ENCODE results near the gene RANBP2.
"Not testable (repeated sequence)": the region's sequence is repeated elsewhere in the genome, so short reads cannot be mapped to it uniquely, and the experiment has no call there.

RANBP2 gene

DNA sequence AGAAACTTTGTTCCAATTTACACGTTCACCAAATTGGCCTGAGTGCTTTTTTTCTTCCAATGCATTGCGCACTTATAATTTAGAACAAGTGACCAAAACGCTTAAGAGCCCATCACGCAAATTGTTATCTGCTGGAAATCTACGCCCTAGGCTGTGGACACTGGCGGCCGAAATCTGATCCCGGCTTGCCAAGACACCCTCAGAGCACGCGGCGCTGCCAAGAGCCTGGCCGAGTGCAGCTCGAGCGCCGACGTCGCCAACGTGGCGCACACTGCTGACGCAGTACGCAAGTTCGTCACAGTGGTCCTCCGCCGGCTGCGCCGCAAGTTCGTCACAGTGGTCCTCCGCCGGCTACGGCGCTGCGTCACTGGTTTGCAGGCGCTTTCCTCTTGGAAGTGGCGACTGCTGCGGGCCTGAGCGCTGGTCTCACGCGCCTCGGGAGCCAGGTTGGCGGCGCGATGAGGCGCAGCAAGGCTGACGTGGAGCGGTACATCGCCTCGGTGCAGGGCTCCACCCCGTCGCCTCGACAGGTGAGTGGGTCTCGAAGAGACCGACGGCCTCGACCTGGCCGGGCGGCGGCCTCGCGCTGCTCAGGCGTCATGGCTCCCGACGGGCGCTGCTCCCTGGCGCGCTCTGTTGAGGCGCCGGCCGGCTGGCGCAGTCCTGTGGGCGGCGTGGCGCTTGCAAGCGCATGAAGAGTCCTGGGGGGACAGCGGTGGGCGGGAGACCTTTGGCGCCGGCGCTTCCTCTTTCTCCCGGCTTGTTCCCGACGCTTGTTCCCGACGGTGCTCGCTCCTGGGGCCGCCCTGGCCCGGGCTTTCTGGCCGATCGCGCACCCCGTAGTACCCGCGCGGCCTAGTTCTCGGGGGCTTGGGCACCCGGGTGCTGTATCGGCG lies at the start of gene RANBP2:
Gene RANBP2 (plus strand): TSS at position 334 of the 896 bp plus-strand sequence. CDS start 125 bp downstream, at position 459.
- DNase-seq = peak; percentile 91

DNA sequence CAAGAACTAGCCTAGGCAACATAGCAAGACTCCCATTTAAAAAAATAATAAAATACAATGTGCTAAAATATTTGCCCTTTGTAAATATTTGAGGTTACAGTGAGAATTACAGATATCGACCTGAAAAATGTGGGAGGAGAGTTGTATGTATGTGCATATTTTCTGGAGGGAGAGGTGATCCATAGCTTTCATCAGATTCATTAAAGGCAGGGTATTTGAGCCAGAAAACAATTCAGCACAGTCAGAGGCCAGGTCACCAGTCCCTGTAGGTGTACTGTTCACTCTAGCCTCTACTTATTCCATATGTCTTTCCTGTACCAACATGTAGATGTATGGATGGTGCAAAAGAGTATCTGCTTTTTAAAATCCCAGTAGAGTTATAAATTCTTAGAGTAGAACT lies 49.0 kb upstream of the RANBP2 start:
- DNase-seq = not testable (repeated sequence)

DNA sequence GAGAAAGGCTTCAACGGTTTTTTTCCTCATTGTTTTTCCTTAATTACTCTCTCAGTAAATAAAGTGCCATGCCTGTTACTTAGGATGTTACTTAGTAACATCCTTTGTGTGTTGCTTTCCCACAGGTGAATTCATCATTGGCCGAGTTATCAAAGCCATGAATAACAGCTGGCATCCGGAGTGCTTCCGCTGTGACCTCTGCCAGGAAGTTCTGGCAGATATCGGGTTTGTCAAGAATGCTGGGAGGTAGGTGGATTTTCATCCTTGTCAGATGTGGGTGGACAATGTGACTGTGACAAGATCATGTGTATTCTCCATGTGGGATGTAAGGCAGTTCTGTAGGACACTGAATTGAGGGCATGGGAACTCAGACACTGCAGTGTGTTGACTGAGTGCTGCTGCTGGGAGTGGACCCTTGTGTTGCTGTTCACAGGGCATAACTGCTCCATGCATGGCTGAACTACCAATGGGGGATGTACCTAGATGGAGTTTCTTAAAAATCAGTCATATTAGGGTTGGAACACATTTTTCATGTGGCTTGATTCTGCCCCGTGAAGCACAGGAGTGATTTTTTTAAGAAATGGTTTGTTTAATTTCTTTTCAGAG lies 47.0 kb upstream of the RANBP2 start:
- not testable (repeated sequence) for DNase-seq

DNA sequence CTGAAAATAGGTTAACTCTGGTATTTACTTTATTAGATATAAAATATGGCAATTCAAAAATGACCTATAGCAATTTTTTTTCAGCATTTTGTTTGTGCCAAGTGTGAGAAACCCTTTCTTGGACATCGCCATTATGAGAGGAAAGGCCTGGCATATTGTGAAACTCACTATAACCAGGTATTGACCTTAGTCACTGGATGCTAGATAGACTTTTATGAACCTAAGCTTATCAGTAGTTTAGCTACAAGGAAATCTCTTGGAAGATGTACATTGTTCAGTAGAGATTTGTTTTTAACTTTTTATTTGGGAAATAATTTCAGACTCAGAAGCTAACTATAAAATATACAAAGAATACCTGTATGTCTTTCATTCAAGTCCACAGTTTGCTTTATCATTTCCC lies 42.8 kb upstream of the RANBP2 start:
- DNase-seq = not testable (repeated sequence)

DNA sequence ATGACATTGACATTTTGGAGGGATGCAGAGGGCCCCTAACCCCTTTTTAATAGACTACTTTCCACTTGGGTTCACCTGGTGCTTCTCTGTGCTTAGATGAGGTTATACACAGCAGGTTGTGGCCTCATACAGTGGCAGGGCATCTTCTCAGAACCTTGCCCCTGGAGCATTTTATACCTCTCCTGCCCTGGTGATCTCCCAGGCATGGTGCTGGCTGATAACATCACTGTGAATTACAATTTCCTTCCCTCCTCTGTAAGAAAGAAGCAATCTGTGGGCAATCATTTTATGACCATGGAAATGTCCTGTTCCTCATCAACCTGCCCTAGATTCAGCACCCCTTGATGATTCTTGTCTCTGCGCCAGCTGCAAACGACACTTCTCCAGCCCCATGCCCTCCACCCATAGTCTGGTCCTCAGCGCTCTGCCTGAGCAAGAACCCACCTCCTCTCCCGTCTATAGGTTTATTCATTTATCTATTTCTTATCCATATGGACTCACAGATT lies 42.0 kb upstream of the RANBP2 start:
- not testable (repeated sequence) for DNase-seq

GRCh38 chr2:108678198-108678651 lies 41.1 kb upstream of the RANBP2 start:
- DNase-seq = not testable (repeated sequence)

DNA sequence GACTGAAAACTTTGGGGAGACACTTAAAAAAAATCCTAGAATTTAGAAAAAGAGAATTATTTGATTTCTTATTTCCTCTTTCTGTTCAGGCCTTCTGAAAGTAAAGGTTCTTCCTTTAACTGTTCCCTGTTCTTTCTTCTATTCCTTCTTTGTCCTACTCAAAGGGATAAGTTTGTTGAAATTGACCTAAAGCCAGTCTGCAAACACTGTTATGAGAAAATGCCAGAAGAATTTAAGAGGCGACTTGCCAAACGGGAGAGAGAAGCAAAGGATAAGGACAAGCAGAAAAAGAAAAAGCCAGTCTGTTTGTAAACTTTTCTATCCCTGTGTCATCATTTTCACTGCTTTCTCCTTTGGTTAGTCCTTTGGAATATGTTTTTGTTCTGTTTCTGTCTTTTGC lies 38.5 kb upstream of the RANBP2 start:
- not testable (repeated sequence) for DNase-seq

DNA sequence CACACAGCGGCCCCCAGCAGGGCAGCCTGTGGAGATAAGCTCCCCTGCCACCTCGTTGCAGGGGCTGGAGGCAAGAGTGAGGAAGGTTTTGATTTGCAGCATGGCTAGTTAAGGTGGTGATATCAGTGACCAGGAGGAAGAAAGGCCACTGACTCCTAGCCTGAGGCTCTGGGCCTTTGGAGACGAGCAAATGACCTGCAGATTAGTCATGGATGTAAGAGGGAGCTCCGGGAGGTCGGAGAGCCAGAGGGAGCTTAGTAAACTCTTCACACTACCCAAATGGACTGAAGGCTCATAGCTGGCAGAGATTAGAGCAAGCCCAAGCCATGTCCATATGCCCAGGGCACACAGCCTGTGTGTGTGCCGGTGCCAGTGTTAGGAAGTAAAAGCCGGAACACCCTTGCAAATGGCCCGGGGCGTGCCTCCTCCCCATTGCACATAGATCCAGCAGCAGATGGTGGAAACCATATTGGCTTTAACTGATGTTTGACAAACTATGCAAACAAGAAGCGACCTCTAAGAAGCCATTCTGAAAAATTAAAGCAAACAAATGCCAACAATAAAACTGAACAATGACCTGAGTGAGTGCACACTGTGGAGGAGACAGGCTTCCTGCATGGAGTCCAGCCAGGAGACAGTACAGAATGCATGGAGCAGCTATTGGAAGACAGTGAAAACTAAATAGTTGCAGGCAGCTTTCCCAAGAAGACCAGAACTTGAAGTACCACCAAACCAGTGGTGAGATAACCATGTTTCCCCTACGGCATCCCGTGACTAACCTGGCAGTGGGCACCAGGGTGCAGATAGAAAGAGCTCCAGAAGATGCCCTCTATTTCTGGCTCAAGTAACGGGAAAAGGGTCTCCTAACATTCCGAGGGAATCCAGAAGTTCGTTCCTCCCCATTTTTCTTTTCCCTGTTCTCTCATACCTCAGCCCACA lies 30.2 kb upstream of the RANBP2 start:
- not testable (repeated sequence) for DNase-seq

- DNase-seq = not testable (repeated sequence)
Measured at GRCh38 chr2:108690001-108690400, 29.3 kb upstream of the RANBP2 start.

- no peak for DNase-seq
Measured at GRCh38 chr2:108691447-108691846, 27.8 kb upstream of the RANBP2 start.

DNA sequence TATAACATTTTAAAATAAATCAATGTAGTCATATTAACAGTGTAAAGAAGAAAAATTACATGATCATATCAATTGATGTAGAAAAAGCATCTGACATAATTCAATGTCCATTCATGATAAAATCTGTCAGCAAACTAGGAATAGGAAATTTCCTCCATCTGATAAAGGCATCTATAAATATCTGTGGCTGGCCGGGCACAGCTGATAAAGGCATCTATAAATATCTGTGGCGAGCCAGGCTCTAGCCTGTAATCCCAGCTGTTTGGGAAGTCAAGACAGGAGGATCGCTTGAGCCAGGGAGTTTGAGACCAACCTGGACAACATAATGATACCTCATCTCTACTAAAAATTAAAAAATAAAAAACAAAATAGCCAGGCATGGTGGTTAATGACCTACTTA lies 18.1 kb upstream of the RANBP2 start:
- no peak for DNase-seq

GRCh38 chr2:108701806-108702205 lies 17.5 kb upstream of the RANBP2 start:
- no peak for DNase-seq

DNA sequence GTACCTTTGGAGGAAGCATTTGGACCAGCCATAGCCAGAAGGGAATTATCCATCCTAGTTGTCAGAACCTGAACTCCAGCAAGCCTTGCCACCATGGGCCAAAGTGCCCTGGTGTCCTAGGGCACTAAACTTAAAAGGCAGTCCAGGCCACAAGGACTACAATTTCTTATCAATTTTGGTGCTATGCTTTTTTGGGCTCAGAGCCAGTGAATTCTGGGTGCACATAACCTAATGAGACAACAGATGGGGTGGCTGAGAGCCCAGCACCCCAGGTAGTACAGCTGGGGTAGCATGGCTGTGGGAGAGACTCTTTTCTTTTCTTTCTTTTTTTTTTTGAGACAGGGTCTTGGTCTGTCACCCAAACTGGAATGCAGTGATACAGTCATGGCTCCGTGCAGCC lies 14.4 kb upstream of the RANBP2 start:
- DNase-seq = no peak

DNA sequence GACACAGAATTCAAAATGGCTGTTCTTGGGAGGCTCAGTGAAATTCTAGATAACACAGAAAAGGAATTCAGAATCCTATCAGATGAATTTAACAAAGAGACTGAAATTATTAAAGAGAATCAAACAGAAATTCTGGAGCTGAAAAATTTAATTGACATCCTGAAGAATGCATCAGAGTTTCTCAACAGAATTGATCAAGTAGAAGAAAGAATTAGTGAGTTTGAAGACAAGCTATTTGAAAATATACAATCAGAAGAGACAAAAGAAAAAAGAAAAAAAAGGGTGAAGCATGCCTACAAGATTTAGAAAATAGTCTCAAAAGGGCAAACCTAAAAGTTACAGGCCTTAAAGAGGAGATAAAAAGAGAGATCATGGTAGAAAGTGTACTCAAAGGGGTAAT lies 12.0 kb upstream of the RANBP2 start:
- DNase-seq = no peak

DNA sequence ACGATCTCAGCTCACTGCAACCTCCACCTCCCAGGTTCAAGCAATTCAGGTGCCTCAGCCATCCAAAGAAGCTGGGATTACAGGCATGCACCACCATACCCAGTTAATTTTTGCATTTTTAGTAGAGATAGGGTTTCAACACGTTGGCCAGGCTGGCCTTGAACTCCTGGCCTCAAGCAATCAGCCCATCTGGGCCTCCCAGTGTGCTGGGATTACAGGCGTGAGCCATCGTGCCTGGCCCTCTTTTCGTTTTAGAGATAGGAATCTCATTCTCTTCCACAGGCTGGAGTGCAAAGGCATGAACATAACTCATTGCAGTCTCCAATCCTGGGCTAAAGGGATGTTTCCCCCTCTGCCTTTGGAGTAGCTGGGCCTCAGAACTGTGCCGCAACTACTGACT lies 2.3 kb upstream of the RANBP2 start:
- DNase-seq = not testable (repeated sequence)

DNA sequence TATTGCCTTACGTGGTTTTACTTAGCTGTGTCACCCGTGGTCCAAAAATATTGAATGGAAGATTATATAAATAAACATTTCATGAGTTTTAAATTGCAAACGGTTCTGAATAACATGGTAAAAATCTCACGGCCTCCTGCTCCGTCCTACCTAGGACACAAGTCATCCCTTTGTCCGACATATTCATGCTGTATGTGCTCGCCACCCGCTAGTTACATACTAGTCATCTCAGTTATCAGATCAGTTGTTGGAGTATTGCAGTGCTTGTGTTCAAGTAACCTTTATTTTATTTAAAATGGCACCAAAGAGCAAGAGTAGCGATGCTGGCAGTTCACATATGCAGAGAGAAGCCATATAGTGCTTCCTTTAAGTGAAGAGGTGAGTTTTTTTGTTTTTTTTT lies 6.8 kb downstream of the RANBP2 start:
- DNase-seq = not testable (repeated sequence)

DNA sequence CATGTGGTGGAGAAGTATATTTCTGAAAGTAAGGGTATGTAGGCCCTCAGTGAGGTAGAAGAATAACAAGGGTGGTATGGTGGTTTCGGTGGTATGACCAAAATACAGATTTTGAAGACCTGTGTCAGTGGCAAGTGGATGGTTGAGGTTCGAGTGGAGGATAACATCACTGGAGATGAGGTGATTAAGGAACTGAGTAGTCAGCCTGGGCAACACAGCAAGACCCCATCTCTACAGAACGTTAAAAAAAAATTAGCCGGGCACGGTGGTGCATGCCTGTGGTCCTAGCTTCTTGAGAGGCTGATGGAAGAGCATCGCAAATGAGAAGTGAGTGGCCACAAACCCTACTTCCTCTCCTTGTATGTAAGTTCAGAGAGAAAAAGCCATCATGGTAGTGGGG lies 15.4 kb downstream of the RANBP2 start:
- not testable (repeated sequence) for DNase-seq

DNA sequence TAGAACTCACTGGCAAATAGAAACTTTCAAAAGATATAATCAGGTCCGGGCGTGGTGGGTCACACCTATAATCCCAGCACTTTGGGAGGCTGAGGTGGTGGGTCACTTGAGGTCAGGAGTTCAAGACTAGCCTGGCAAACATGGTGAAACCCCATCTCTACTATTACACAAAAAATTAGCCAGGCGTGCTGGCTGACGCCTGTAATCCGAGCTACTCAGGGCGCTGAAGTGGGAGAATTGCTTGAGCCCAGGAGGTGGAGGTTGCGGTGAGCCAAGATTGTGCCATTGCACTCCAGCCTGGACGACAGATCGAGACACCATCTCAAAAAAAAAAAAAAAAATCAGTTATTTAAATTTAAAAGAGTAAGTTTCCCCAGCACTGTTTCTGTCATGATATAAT lies 38.7 kb downstream of the RANBP2 start:
- DNase-seq = not testable (repeated sequence)

DNA sequence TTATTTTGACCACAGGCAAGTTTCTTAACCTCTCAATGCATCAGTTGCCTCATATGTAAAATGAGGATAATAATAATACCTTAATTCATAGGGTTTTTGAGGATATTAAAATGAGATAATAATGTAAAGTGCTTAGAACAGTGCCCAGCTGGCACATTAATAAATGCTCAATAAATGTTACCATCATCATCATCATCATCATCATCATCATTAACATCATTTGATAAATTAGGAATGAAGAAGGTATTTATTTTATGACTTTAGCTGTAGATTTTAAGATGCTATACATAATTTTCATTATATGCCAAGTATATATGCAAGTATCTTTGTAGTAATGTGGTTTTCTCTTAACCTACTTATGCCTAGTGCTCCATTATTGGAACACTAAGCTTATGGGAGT lies 43.3 kb downstream of the RANBP2 start:
- DNase-seq = not testable (repeated sequence)

DNA sequence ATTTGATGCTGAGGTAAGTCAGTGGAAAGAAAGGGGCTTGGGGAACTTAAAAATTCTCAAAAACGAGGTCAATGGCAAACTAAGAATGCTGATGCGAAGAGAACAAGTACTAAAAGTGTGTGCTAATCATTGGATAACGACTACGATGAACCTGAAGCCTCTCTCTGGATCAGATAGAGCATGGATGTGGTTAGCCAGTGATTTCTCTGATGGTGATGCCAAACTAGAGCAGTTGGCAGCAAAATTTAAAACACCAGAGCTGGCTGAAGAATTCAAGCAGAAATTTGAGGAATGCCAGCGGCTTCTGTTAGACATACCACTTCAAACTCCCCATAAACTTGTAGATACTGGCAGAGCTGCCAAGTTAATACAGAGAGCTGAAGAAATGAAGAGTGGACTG lies 47.4 kb downstream of the RANBP2 start:
- not testable (repeated sequence) for DNase-seq

- DNase-seq = not testable (repeated sequence)
Measured at GRCh38 chr2:108767859-108768258, 48.6 kb downstream of the RANBP2 start.

DNA sequence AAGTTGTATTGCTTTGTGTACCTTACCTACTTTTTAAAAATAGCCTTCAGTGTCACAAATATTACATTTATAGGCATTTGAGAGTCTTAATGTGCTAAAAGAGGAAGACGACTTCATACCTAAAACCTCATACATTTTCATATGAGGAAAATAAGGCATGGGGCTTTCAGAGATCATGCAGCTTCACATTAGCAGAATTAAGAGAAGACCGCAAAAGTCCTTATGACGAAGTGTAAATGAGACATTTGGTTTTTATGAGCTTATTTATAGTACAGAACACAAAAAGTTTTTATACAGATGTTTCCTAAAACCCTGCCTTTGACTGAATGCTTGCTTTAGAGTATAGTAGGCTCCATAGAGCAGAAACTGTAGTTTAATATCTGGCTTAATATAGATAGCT lies 57.2 kb downstream of the RANBP2 start:
- no peak for DNase-seq

DNA sequence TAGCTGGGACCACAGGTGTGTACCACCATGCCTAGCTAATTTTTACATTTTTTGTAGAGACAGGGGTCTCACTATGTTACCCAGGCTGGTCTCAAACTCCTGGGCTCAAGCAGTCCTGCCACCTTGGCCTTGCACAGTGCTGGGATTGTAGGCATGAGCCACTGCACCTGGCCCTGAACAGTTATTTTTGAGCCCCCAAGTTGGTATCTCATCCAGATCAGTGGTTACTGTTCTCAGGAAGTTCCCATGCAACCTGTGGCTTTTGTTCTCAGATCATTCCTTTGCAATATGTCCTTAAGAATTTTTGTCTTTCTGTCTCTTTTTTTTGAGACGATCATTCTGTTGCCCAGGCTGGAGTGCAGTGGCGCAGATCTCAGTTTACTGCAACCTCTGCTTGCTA lies 59.6 kb downstream of the RANBP2 start:
- no peak for DNase-seq

All from activated CD4-positive, alpha-beta T cell treated with anti-CD3 and anti-CD28 coated beads for 1 hour (primary cell).